Endodermal cell (in vitro differentiated cells): ENCODE results near the gene MZF1. TPM values are rescaled to one million over a fixed set of nuclear protein-coding genes. Genes with fewer than 3 reads are reported as not detected.

Experiments
- DNase-seq: peaks from one replicate; pipeline ENCODE4 v3.0.0-alpha.2; 2017
- H3K27ac ChIP-seq: 2 replicates; pipeline ENCODE4 v1.5.1; 2013; ENCODE audit warnings: mild to moderate bottlenecking, low read depth, low read length, moderate library complexity
- H3K27me3 ChIP-seq: 2 replicates; pipeline ENCODE4 v1.6.1; 2013; ENCODE audit warnings: mild to moderate bottlenecking, low read length, moderate library complexity; ENCODE audit not compliant: insufficient read depth, control insufficient read depth, poor library complexity, severe bottlenecking
- H3K36me3 ChIP-seq: 2 replicates; pipeline ENCODE4 v1.7.0; 2013; ENCODE audit warnings: mild to moderate bottlenecking, low read length, moderate library complexity; ENCODE audit not compliant: control insufficient read depth, insufficient read depth
- H3K4me1 ChIP-seq: one replicate; pipeline ENCODE4 v1.7.0; 2013; ENCODE audit warnings: low read length; ENCODE audit not compliant: control insufficient read depth, insufficient read depth
- H3K4me3 ChIP-seq: 2 replicates; pipeline ENCODE4 v1.5.1; 2013; ENCODE audit warnings: mild to moderate bottlenecking, low read length, moderate library complexity
- H3K9ac ChIP-seq: 2 replicates; pipeline ENCODE4 v1.6.1; 2013; ENCODE audit warnings: mild to moderate bottlenecking, low read length, moderate library complexity; ENCODE audit not compliant: poor library complexity, severe bottlenecking; ENCODE audit errors: extremely low read depth
- H3K9me3 ChIP-seq: 2 replicates; pipeline ENCODE4 v1.6.1; 2013; ENCODE audit warnings: mild to moderate bottlenecking, low read length, moderate library complexity; ENCODE audit not compliant: control insufficient read depth
- H3K27ac Mint-ChIP-seq: 2 replicates; pipeline ENCODE4 v1.8.0; 2020; ENCODE audit warnings: mixed read lengths
- H3K27me3 Mint-ChIP-seq: 2 replicates; pipeline ENCODE4 v1.8.0; 2021; ENCODE audit warnings: mild to moderate bottlenecking, mixed read lengths; ENCODE audit not compliant: insufficient read depth
- H3K36me3 Mint-ChIP-seq: 2 replicates; pipeline ENCODE4 v1.8.0; 2020; ENCODE audit warnings: low read depth, mixed read lengths
- H3K4me1 Mint-ChIP-seq: 2 replicates; pipeline ENCODE4 v1.8.0; 2020; ENCODE audit warnings: mixed read lengths
- H3K4me3 Mint-ChIP-seq: 2 replicates; pipeline ENCODE4 v1.8.0; 2020; ENCODE audit warnings: mild to moderate bottlenecking, moderate library complexity, mixed read lengths
- H3K9me3 Mint-ChIP-seq: 2 replicates; pipeline ENCODE4 v1.8.0; 2020; ENCODE audit warnings: mild to moderate bottlenecking, mixed read lengths
- CTCF ChIP-seq: fragments of 200-600 bp; sonication (generic); conservative IDR thresholded peaks from 2 replicates; pipeline ENCODE4 v1.5.0; 2021; ENCODE audit warnings: antibody characterized with exemption, mild to moderate bottlenecking
- WGBS, 2 experiments: methylation state at CpG; one replicate each; pipeline versions ENCODE4 v1.1.5 to v1.1.7; 2013; ENCODE audit warnings: missing lambda C conversion rate in 2 of 2, mixed read lengths in 1 of 2; ENCODE audit not compliant: insufficient coverage in 1 of 2, insufficient read length in 1 of 2; 5-methylcytosine and 5-hydroxymethylcytosine counted together
- total RNA-seq, 2 donors: library from RNA; stranded (reverse); fragmentation: NEBNext Ultra II Directional in 1 of 2; extraction: Animal tissue kit (Norgen Biotek cat#: 25700) in 1 of 2; gene quantifications; 2 replicates in 1 of 2; 3 replicates in 1 of 2; pipeline ENCODE4 v1.2.1, GENCODE V29; 2021

Gene MZF1
- total RNA-seq, 2 donors from 2014 or later = 24.3 to 33.1 TPM

DNA sequence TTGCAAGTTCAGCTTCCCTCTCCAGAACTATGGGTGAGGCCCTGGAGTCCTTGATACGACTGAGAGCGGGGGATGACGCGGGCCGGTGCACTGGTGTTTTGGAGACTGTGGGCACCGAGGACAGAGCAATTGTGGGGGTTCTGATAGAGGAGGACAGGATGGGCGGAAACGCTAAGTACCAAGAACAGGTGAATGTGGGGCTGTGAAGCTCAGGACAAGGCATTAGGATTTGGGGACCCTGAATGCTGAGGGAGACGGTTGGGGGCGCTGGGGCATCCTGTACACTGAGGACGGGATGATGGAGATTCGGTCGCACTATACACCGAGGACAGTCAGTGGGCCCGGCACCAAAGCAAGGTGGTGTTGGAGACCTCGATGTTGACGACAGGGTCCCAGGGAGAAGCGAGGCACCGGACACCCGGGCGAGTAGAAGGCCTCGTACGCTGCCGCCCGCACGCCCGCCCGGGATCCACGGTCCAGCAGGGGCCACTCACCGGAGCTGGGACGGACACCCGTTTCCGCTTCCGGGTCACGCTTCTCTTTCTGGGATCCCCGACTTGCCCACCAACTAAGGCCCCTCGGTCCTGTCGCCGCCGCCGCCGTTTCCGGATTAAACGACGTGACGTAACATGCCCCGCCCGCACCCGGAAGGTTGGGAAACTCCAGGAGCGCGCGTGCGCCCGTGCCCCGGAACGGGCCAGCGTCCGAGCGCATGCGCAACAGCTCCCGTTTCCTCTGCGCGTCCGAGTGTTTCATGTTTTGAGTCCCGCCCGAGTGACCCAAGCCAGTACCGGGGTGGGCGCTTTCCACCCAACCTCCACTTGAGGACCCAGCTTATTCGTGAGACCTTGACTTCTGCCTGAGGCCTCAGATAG, 18.4 kb downstream of the MZF1 start, which contains the start of gene CHMP2A:
CHMP2A (minus strand) TSS at position 612 of the 875 bp plus-strand sequence. CDS start 893 bp downstream, outside the sequence.
- Histone ChIP-seq H3K4me1 (no peaks in the 10 kb centered on the region), H3K36me3 (peaks cover 57% of the 10 kb centered on the region), H3K9ac (peak within 1 kb of the TSS; percentile 70), H3K27ac (peak within 1 kb of the TSS; percentile 84), H3K27me3 (no peaks in the 10 kb centered on the region), H3K9me3 (no peaks in the 10 kb centered on the region), H3K4me3 (peak within 1 kb of the TSS; percentile 86)
- H3K4me1 Mint-ChIP-seq = peaks cover 27% of the 10 kb centered on the region
- TF ChIP-seq CTCF = no peak
- no peaks in the 10 kb centered on the region for H3K9me3 Mint-ChIP-seq
- no peaks in the 10 kb centered on the region for H3K27me3 Mint-ChIP-seq
- peak within 1 kb of the TSS; percentile 99 for H3K27ac Mint-ChIP-seq
- peaks cover 43% of the 10 kb centered on the region for H3K36me3 Mint-ChIP-seq
- H3K4me3 Mint-ChIP-seq = peak within 1 kb of the TSS; percentile 96
- 3 to 9% methylated on average over 41 to 69 of the region's 69 CpGs for WGBS, 2 experiments
- peak; percentile 99 for DNase-seq

DNA sequence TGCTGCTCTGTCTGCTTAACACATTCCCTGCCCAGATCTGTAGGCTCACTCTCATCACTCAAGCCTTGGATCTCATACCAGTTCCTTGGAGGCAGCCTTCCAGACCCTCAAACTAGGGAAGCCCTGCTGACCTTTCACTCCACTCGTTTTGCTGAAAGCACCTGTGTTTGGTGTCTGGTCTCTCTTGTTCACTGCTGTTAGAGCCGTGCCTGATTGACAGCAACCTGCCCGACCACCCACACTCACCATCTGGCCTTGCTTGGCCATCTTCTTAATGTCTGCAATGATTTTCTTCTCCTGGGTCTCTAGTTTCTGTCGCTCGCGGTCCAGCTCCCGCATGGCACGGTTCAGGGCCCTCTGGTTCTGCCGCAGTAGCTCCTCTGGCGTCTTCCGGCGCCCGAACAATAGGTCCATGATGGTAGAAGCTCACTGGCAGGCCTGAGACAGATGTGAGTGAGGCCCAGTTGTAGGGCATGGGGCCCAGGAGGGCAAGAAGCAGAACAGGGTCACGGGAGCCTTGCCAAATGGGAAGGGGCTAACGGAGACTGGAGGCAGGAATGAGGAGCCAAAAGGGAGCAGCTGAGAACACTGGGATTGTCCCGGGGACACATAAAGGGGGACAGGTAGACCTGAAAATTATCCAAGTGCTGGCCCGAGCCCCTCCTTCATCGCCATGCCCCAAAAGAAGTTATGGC, 19.2 kb downstream of the MZF1 start:
- Histone ChIP-seq H3K9me3 (no peaks in the 10 kb centered on the region), H3K27ac (peak overlapping the region; percentile 84), H3K27me3 (no peaks in the 10 kb centered on the region), H3K36me3 (peaks cover 65% of the 10 kb centered on the region), H3K4me1 (no peaks in the 10 kb centered on the region), H3K9ac (peak overlapping the region; percentile 70), H3K4me3 (peak overlapping the region; percentile 86)
- Mint-ChIP-seq H3K4me1 (peaks cover 27% of the 10 kb centered on the region), H3K9me3 (no peaks in the 10 kb centered on the region), H3K27ac (peak overlapping the region; percentile 99), H3K4me3 (peak overlapping the region; percentile 91), H3K27me3 (no peaks in the 10 kb centered on the region), H3K36me3 (peaks cover 48% of the 10 kb centered on the region)
- WGBS, 2 experiments = 77 to 79% methylated on average over 15 to 18 of the region's 18 CpGs
- TF ChIP-seq CTCF = no peak
- DNase-seq = peak; percentile 67

DNA sequence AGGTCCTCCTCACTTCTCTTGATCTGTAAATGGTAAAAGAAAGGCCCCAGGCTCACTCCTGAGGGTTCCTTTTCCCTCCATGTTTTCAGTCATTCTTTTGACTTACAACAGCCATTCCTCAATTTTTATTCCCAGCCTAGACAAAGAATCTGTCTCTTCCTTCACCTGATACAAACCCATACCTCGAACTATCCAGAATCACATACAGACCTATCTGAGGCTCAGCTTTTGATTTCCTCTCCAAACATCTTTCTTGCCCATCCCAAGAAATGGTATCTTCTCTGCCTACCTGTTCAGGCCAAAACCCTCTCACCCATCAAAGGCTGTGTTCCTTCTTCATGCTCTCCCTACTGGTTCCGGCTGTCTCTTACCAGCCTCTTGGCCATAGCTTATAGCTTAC, 20.5 kb downstream of the MZF1 start:
- no peaks in the 10 kb centered on the region for H3K9me3 ChIP-seq
- H3K27me3 Mint-ChIP-seq = no peaks in the 10 kb centered on the region
- no peak overlapping the region for H3K4me3 ChIP-seq
- no peaks in the 10 kb centered on the region for H3K27me3 ChIP-seq
- peak overlapping the region; percentile 24 for H3K27ac Mint-ChIP-seq
- no peaks in the 10 kb centered on the region for H3K9me3 Mint-ChIP-seq
- H3K9ac ChIP-seq = no peak overlapping the region
- H3K36me3 ChIP-seq = peaks cover 78% of the 10 kb centered on the region
- H3K36me3 Mint-ChIP-seq = peaks cover 57% of the 10 kb centered on the region
- DNase-seq = no peak
- H3K4me1 Mint-ChIP-seq = peaks cover 27% of the 10 kb centered on the region
- no peak for TF ChIP-seq CTCF
- no peak overlapping the region for H3K27ac ChIP-seq
- H3K4me1 ChIP-seq = no peaks in the 10 kb centered on the region
- 85 to 99% methylated on average over 2 of the region's 2 CpGs for WGBS, 2 experiments
- H3K4me3 Mint-ChIP-seq = no peak overlapping the region
